Lower leg skin (tissue), 4 donors: ENCODE measurements around the gene TMCC2. TPM values are rescaled to one million over a fixed set of nuclear protein-coding genes. Genes with fewer than 3 reads are reported as not detected.

Source experiments
- DNase-seq, 2 donors: peaks; one replicate each; pipeline ENCODE4 v3.0.0-alpha.2; 2019; ENCODE audit warnings: low spot score in 2 of 2
- H3K4me3 ChIP-seq: fragments of 200-600 bp; sonication (generic); 2 replicates; pipeline ENCODE4 v1.5.1; 2017; ENCODE audit warnings: mild to moderate bottlenecking, low read depth; ENCODE audit not compliant: poor library complexity, severe bottlenecking
- CTCF ChIP-seq, 3 donors: fragments of 450-650 bp; IDR thresholded peaks; one replicate each; pipeline ENCODE4 v1.5.1; 2016; ENCODE audit warnings: antibody characterized with exemption in 3 of 3, mild to moderate bottlenecking in 3 of 3, moderate library complexity in 2 of 3
- POLR2A ChIP-seq, 2 donors: fragments of 450-650 bp; IDR thresholded peaks; one replicate each; pipeline ENCODE4 v1.6.1; 2016 to 2017; ENCODE audit warnings: antibody characterized with exemption in 2 of 2, mild to moderate bottlenecking in 1 of 2, moderate library complexity in 1 of 2
- WGBS, 2 donors: methylation state at CpG; one replicate each; pipeline ENCODE4 v1.1.5; 2018; 5-methylcytosine and 5-hydroxymethylcytosine counted together
- intact Hi-C: fragments of 100-400 bp; cut with DNase I; formaldehyde crosslinking; loops from one replicate; pipeline ENCODE4 v1.15.0; 2023; ENCODE audit warnings: low total_unique reads
- total RNA-seq, 4 donors: library from RNA; depleted of rRNA; stranded (reverse); fragments of >200 nt; gene quantifications; one replicate each; pipeline ENCODE4 v1.1.0, GENCODE V29; 2016

The TMCC2 gene
- total RNA-seq, 4 donors from 2014 or later = 2.2 to 4.2 (median 3.5) TPM

GRCh38 chr1:205304046-205304694, 76.4 kb downstream of the TMCC2 start:
- no peak for DNase-seq
- intact Hi-C loops = no loop called here
- TF ChIP-seq CTCF (IDR thresholded peaks at IDR 0.05) = no peak
- TF ChIP-seq POLR2A (IDR thresholded peaks at IDR 0.05) = no peak
- no peak overlapping the region for H3K4me3 ChIP-seq
- 93 to 97% methylated on average over 7 to 14 of the region's 19 CpGs for WGBS, 2 donors

GRCh38 chr1:205304695-205305070, 76.9 kb downstream of the TMCC2 start:
- intact Hi-C loops = no loop called here
- 100% methylated on average over 1 of the region's 1 CpG for WGBS, 2 donors
- DNase-seq = no peak
- TF ChIP-seq CTCF (IDR thresholded peaks at IDR 0.05) (no peak), POLR2A (IDR thresholded peaks at IDR 0.05) (no peak)
- no peak overlapping the region for H3K4me3 ChIP-seq

GRCh38 chr1:205306929-205307566, 79.3 kb downstream of the TMCC2 start:
- no peak for DNase-seq
- no peak overlapping the region for H3K4me3 ChIP-seq
- TF ChIP-seq POLR2A (IDR thresholded peaks at IDR 0.05) (no peak), CTCF (IDR thresholded peaks at IDR 0.05) (no peak)
- WGBS, 2 donors = 71 to 84% methylated on average over 7 of the region's 7 CpGs
- intact Hi-C loops = no loop called here

GRCh38 chr1:205309741-205310140, 82.0 kb downstream of the TMCC2 start:
- TF ChIP-seq CTCF (IDR thresholded peaks at IDR 0.05) = no peak
- no peak for TF ChIP-seq POLR2A (IDR thresholded peaks at IDR 0.05)
- WGBS, 2 donors = 27 to 60% methylated on average over 1 of the region's 1 CpG
- DNase-seq = no peak
- H3K4me3 ChIP-seq = no peak overlapping the region
- intact Hi-C loops = no loop called here

- H3K4me3 ChIP-seq = no peak overlapping the region
- TF ChIP-seq POLR2A (IDR thresholded peaks at IDR 0.05) (no peak), CTCF (IDR thresholded peaks at IDR 0.05) (no peak)
- intact Hi-C loops = no loop called here
- DNase-seq = no peak
- WGBS, 2 donors = 91 to 92% methylated on average over 8 of the region's 8 CpGs
Measured at GRCh38 chr1:205310976-205311704, 83.4 kb downstream of the TMCC2 start.
